ENCODE data around the gene LARGE2. TPM values are rescaled to one million over a fixed set of nuclear protein-coding genes. Genes with fewer than 3 reads are reported as not detected.

Gene LARGE2
- total and polyA plus RNA-seq, 2 of the 13 experiments (the other 11 are each of a cell fraction or from before 2014, with no cell fraction given), result 8.5 to 21.6 TPM

- in situ Hi-C loops (cut with HindIII; ENCODE audit: extremely low pct_ligation_motif_present, low pct_unique_long_range_greater_than_20kb), result no loop called here
- no peaks in the 10 kb centered on the region for H3K79me2 ChIP-seq (ENCODE audit: insufficient read depth, low read length)
- H3K4me3 ChIP-seq (replicated peaks in 1 of 3; ENCODE audit: insufficient read depth in 1 of 3, low read depth in 2 of 3, low read length in 3 of 3), result no peak overlapping the region
- H3K27me3 ChIP-seq (ENCODE audit: control insufficient read depth in 1 of 2, insufficient read depth in 2 of 2, low read length in 2 of 2), result no peaks in the 10 kb centered on the region
- ChIA-PET CTCF (ENCODE audit: low intra/inter-chr PET ratio, low total read pairs) (no interaction called here), POLR2A (no interaction called here)
- intact Hi-C loops (cut with micrococcal nuclease; ENCODE audit: unreplicated experiment), result no loop called here
- TSS peak; percentile 49 for BruUV-seq (replicated peaks)
- H3K9ac ChIP-seq (ENCODE audit: insufficient read depth, low read depth, low read length), result no peak overlapping the region
- no peaks in the 10 kb centered on the region for H4K20me1 ChIP-seq (ENCODE audit: insufficient read depth, low read length)
- TF ChIP-seq ZC3H4 (CRISPR knock-in tag; IDR thresholded peaks at IDR 0.05; ENCODE audit: borderline replicate concordance) (no peak), ZNF775 (CRISPR knock-in tag; IDR thresholded peaks at IDR 0.05; ENCODE audit: borderline replicate concordance) (no peak), FIP1L1 (IDR thresholded peaks at IDR 0.05; ENCODE audit: borderline replicate concordance, insufficient read depth, low read depth, low read length) (no peak), ZBTB44 (CRISPR knock-in tag; IDR thresholded peaks at IDR 0.05) (no peak), ZFAT (CRISPR knock-in tag; conservative IDR thresholded peaks at IDR 0.05) (no peak), KAT2B (IDR thresholded peaks at IDR 0.05; ENCODE audit: borderline replicate concordance, low read depth, low read length) (no peak), ZNF747 (CRISPR knock-in tag; IDR thresholded peaks at IDR 0.05; ENCODE audit: borderline replicate concordance) (no peak), CHD4 (IDR thresholded peaks at IDR 0.05; ENCODE audit: borderline replicate concordance, low read length) (no peak), ZNF333 (CRISPR knock-in tag; IDR thresholded peaks at IDR 0.05; ENCODE audit: borderline replicate concordance) (no peak), RBM39 (IDR thresholded peaks at IDR 0.05; ENCODE audit: low read depth, low read length, poor library complexity, severe bottlenecking) (no peak), DNMT3B (CRISPR knock-in tag; conservative IDR thresholded peaks at IDR 0.05) (no peak), TRIM22 (IDR thresholded peaks at IDR 0.05) (no peak), ZNF350 (CRISPR knock-in tag; IDR thresholded peaks at IDR 0.05; ENCODE audit: borderline replicate concordance, low read depth) (no peak), U2AF2 (IDR thresholded peaks at IDR 0.05; ENCODE audit: low read depth, low read length) (no peak)
- TF ChIP-seq, protein P1, sequence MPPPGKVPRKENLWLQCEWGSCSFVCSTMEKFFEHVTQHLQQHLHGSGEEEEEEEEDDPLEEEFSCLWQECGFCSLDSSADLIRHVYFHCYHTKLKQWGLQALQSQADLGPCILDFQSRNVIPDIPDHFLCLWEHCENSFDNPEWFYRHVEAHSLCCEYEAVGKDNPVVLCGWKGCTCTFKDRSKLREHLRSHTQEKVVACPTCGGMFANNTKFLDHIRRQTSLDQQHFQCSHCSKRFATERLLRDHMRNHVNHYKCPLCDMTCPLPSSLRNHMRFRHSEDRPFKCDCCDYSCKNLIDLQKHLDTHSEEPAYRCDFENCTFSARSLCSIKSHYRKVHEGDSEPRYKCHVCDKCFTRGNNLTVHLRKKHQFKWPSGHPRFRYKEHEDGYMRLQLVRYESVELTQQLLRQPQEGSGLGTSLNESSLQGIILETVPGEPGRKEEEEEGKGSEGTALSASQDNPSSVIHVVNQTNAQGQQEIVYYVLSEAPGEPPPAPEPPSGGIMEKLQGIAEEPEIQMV (CRISPR knock-in tag; IDR thresholded peaks at IDR 0.05; ENCODE audit: low read depth), result no peak
- TF ChIP-seq, protein P2, sequence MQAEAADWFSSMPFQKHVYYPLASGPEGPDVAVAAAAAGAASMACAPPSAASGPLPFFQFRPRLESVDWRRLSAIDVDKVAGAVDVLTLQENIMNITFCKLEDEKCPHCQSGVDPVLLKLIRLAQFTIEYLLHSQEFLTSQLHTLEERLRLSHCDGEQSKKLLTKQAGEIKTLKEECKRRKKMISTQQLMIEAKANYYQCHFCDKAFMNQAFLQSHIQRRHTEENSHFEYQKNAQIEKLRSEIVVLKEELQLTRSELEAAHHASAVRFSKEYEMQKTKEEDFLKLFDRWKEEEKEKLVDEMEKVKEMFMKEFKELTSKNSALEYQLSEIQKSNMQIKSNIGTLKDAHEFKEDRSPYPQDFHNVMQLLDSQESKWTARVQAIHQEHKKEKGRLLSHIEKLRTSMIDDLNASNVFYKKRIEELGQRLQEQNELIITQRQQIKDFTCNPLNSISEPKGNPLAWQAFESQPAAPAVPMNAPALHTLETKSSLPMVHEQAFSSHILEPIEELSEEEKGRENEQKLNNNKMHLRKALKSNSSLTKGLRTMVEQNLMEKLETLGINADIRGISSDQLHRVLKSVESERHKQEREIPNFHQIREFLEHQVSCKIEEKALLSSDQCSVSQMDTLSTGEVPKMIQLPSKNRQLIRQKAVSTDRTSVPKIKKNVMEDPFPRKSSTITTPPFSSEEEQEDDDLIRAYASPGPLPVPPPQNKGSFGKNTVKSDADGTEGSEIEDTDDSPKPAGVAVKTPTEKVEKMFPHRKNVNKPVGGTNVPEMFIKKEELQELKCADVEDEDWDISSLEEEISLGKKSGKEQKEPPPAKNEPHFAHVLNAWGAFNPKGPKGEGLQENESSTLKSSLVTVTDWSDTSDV (CRISPR knock-in tag; IDR thresholded peaks at IDR 0.05), result no peak
- no peak overlapping the region for H2AFZ ChIP-seq (ENCODE audit: low read length)
- H3K4me1 ChIP-seq (ENCODE audit: insufficient read depth, low read length), result peaks cover 29% of the 10 kb centered on the region
- ATAC-seq (no peak), FAIRE-seq (no peak), DNase-seq (ENCODE audit: low spot score) (no peak)
- peaks cover 9 to 34% of the 10 kb centered on the region in 2 experiments; a peak in 4 of 5 replicates for H3K36me3 ChIP-seq (replicated peaks in 1 of 2; ENCODE audit: control insufficient read depth in 1 of 2, insufficient read depth in 2 of 2, low read length in 2 of 2)
- H3K9me3 ChIP-seq (ENCODE audit: low read length), result no peaks in the 10 kb centered on the region
- 97% methylated on average over 15 of the region's 15 CpGs for WGBS (ENCODE audit: low lambda C conversion rate)
- H3K27ac ChIP-seq (ENCODE audit: extremely low read length, insufficient read depth, low read length), result no peak overlapping the region
- no peak overlapping the region for H3K4me2 ChIP-seq (ENCODE audit: low read depth, low read length)
Measured at GRCh38 chr11:45933131-45933831, 10.8 kb downstream of the LARGE2 start.

Measured in HepG2 (cell line).